Smooth muscle cell of the brain vasculature (primary cell): ENCODE data around the gene SMARCA4.

Experiments
- DNase-seq: peaks from one replicate; pipeline ENCODE4 v3.0.0-alpha.2; 2012; ENCODE audit warnings: low read depth, low spot score

Gene SMARCA4

DNA sequence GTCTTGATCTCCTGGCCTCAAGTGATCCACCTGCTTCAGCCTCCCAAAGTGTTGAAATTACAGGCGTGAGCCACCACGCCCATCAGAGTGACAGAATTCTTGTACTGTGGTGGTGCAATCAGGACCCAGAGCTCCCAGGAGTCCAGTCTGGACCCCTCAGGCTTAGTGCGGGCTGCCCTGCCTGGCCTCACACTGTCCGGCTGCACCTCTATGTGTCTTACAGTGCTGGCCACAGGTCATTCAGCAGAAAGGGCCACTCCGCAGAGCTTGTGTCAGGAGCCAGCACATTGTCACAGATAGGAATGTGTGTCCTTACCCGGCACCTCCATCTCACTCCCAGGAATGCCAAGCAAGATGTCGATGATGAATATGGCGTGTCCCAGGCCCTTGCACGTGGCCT, 49.2 kb downstream of the SMARCA4 start:
- no peak for DNase-seq

DNA sequence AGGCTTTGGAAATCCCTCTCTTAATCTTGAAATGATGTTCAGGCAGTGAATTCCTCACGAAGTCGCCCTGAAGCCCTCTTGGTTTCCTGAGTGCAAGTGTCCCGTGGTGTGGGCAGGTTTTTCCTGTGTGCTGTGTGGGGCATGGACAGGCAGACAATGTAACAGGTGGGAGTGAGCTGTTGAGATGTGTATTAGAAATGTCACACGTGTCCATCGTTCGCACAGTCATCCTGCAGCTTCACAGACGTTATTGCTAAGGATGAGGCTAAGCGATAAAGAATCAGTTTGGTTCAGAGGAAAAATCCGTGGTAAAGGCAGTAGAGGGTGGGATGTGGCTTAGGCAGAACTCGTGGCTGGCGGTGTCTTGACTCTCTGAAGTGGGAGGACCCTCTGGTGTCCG, 51.7 kb downstream of the SMARCA4 start:
- no peak for DNase-seq

DNA sequence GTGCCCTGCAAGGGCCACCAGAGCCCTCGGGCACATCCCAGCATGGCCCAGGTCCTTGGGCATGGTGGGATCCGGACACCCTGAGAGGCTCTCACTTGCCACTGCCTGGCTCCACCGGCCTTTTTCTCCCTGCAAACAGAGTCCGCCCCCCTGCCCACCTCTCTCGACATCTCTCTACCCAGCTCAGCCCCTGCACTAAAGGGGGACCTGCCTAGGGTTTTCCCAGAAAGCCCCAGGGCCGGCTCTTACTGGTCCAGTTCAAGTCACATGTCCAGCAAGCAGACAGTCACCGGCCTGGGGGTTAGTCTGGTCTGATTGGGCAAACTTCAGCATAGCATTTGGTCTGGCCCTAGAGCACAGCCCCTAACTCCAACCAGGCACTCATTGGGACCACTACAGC, 52.9 kb downstream of the SMARCA4 start:
- DNase-seq = no peak

DNA sequence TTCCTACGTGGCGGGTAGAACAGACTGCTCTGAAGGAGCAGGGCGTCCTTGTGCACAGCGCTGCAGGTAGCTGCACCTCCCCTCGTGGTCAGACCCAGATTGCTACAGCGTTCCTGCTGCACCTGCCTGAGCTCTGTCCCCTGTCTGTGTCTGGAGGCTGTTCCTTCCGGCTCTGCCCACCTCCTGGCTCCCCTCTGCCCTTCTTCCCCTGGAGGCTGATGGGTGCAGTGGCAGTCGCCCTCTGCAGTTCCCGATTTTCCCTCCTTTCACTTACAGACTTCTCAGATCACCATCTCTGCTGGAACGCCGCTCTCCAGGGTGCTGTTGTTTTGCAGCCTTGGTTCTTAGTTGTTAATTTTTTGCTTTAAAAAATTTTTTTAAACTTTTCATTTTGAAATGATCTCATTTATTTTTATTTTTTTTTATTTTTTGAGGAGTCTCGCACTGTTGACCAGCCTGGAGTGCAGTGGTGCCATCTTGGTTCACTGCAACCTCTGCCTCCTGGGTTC, 53.6 kb downstream of the SMARCA4 start:
- DNase-seq = no peak

DNA sequence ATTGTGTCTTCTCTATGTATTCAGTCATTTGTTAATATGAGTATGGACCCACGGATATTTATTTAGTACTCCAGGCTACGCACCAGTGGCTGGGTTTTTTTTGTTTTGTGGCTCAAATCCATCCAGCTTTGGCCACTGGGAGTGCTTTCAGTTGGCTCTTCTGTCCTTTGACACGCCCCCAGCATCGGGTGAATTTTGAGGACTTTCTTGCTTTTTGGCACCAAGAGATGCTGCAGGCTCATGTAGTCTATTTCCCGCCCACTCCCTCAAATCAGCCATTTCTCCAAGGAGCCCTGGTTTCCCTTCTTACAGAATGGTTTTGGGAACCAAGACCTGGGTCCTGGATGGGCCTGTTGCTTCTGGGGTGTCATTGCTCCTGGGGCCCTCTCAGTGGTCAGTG, 55.8 kb downstream of the SMARCA4 start:
- DNase-seq = no peak

DNA sequence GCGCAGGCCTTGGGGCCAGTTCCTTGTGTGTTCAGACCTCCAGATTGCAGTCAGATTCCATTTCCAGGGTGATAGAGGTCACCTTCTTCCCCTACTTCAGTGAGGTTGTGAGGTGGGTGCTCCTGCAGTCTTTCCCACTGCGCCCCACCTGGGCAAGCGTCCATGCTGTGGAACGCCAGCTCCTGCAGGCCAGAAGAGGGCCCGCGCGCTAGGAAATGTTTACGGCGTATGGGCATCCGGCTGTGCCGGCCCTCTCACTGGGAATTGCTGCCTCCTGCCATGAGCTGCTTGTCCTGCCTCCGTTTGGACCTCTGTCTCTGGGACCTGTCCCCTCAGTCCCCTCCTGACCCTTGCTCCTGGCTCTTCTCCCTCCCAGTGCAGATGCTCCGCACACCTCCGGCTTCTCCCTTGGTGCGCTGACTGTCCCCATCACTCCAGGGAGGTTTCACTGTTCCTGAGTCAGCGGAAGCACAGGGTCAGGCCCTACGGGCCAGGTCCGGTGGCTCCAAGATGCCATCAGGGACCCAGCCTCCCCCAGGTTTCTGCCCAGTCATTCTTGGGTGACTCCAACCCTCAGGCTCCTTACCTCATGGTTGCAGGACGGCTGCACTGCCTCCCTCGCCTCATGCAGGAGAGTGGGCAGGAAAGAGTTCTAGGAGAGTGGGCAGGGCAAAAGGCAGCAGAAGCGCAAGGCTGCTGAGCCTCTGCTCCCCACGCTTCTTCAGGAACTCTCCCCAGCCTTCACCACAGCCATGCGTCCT, 56.6 kb downstream of the SMARCA4 start:
- DNase-seq = no peak

DNA sequence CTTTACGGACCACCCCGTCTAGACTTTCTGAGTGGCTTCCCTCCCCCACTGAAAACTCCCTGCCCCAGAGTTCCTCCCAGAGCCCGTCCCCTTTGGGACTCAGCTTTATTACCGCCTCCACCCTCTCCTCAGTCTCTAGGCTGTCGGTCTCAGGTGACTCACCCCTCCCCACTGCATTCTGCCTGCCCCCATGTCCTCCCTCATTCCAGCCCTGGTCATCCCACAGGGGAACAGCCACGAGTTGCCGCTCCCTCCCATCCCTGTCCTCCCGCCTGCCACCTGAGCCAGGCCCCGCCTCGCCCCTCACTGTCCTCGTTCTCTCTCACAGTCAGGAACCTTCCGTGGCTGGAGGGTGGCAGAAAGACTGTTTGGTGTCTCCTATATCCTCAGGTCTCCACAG, 57.3 kb downstream of the SMARCA4 start:
- no peak for DNase-seq

DNA sequence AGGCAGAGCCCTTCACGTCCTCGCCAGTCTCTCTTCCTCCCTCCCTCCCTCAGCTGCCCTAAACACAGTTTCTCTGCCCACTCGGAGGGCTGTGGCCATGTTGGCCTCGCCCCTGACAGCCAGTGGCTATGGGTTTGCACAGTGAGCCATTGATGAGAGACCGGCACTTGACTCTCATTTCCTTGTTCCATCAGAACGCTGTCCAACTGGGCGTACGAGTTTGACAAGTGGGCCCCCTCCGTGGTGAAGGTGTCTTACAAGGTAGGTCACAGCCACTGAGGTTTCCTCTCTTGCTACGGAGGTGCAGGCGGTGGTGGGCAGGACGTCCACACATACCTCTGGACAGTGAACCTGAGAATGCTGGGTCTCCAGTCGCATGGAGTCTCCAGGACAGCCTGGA, 57.9 kb downstream of the SMARCA4 start:
- no peak for DNase-seq

DNA sequence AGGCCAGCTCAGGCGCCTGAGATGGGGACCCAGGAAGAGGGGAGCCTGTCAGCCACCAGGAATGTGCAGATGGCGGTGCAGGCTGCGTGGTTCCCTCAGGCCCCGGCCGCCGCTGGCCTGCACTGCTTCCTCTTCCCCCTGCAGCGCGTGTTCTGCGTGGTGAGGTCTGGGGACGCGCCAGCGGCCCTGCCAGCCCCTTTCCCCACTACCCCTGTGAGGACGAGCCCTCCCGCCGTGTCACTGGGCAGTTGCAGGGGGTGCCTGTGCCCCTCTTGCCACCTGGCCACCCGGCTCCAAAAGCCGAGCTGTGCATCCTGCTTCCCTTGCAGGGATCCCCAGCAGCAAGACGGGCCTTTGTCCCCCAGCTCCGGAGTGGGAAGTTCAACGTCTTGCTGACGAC, 58.4 kb downstream of the SMARCA4 start:
- DNase-seq = no peak

DNA sequence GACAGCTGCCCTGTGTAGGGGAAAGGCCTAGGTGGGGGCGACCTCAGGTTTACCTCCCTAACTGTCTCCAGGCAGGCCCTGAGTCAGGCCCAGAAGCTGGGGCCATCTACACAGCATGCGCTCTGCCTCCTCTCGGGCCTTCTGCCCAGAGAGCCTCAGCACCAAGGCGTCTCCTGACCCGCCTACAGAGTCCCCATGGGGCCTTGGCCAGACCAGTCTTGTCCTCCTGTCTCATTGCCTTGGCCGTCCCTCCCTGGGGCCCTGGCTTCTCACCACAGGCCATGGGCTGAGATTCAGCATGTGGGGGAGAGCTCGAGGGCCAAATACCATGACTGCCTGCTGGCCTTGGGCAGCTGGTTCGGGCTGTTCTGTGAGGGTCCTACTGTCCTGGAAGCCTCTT, 59.0 kb downstream of the SMARCA4 start:
- no peak for DNase-seq

DNA sequence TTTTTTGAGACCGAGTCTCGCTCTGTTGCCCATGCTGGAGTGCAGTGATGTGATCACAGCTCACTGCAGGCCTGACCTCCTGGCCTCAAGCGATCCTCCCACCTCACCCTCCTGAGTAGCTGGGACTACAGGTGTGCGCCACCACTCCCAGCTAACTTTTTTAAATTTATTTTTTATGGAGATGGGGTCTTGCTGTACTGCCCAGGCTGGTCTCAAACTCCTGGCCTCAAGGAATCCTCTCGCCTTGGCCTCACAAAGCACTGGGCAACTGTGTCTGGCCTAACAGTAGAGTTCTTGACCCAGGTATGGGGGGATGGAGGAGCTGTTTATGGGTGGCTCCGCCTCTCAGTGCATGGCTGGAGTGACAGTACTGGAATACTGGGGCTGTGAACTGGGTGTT, 59.6 kb downstream of the SMARCA4 start:
- no peak for DNase-seq

DNA sequence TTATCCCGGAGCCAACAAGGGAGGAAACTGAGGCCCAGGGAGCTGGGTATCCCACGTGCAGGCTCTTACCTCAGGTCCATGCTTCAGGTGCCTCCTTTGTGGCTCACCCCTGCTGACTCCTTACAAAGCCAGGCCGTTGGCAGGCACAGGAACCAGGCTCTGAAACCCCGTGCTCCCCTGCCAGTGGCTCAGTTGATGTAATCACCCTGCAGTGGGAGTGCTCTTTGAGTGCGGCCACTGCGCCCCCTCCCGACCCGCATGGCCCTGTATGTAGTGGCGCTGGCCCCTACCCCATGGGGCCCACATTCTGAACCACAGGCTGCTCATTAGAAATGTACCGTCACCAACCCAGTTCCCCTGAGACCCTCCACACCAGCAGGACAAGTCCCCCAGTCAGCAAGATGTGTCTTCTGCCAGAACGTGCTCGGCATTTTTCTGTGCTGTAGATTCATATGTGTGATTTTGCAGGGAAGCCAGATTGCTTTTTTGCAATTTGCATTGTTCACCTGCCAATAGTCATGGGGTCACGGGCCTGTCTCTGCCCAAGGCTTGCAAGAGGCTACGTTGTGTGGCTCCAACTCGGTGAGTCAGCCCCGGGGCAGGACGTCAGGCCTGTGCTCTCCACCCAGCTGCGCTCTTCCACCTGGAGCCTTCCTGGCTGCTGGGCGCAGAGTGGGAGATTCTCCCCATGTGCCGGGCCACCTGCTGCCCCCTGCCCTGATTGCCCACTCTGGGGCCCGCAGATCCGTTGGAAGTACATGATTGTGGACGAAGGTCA, 60.3 kb downstream of the SMARCA4 start:
- DNase-seq = no peak

DNA sequence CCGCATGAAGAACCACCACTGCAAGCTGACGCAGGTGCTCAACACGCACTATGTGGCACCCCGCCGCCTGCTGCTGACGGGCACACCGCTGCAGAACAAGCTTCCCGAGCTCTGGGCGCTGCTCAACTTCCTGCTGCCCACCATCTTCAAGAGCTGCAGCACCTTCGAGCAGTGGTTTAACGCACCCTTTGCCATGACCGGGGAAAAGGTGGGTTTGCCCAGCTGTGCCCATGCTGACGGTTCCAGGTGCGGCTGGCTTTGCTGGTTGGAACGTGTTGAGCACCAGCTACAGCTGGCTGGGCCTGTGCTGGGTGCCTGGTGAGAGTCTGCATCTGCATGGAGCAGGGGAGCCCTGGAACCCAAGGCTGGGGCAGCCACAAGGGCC, 60.9 kb downstream of the SMARCA4 start:
- DNase-seq = no peak

DNA sequence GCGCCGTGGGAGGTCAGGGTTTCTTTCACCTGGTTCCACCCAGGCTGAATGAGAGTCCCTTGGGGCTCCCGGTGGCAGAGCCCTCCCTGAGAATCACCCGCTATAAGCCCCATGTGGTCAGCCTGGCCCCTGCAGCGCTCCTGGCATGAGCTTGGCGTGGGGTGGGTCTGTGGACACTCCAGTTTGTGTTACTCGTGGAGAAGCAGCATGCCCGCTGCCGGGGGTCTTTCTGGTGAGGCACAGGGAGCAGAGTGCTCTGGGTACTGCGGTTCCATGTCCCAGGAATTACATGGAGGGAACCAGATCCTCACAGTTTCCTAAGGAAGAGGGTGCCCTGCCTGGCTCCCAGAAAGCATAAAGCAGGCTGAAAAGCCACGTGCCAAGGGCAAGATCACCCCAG, 62.2 kb downstream of the SMARCA4 start:
- no peak for DNase-seq

DNA sequence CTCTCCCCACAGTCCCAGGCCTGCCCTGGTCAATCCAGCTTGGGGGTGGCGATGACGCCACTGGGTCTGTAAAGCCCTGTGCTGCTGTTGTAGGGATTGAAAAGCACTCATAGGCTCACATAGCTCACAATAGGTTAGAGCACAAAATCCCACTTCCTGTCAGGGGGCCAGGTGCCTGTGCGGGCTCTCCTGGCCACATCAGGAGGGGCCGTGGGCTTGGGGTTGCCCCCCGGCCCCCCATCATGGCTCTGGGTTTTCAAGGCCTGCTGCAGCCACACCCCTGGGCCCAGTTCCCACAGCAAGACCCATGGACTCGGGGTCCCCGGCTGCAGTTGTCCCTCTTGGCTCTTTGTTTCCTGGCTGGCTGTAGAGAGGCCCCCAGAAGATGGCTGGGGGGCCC, 62.9 kb downstream of the SMARCA4 start:
- DNase-seq = no peak

DNA sequence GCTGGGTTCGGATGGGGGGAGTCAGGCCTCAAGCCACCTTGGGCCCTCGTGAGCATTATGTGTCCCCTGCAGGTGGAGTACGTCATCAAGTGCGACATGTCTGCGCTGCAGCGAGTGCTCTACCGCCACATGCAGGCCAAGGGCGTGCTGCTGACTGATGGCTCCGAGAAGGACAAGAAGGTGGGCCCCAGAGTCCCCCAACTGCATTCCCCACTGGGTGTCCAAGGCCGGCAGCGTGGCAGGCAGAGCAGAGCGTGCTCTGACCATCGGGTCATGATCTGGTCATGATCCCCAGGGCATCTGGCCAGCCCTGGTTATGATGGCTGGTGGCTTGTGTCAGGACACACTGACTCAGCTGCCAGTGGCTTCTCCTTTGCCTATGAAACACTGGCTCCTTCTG, 63.4 kb downstream of the SMARCA4 start:
- no peak for DNase-seq

DNA sequence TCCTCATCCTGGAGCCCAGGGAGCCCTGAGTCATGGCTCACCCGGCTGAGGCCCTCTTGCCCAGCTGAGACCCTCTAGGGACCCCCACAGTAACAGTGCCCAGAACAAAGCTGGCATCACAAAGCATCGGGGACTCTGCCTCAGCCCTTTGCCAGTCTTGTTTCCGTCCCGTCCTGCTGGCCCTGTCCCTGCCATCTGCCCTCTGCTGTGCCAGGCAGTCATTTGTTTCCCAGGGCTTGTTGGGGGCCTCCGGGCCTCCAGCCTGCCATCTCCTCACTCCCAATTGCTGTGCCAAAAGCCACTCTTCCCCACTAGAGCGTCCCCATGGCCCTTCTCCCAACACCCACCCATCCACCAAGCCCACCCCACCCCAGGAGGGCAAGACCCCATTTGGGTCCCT, 64.2 kb downstream of the SMARCA4 start:
- no peak for DNase-seq

DNA sequence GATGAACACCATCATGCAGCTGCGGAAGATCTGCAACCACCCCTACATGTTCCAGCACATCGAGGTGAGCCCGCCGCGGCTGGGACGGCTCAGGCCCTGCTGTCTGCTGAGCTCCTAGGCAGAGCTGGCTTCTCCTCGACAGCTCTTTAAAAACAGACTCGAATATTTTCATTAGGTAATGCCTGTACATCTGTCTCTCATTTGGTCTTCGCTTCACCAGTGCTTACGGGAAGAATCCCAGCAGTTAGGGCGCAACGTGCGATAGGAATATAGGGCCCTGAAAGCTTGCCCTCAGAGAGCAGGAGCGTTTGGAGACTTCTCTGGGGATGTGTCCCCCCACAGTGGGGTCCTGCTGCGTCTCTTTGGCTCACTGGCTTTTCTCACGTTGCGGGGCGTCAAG, 64.6 kb downstream of the SMARCA4 start:
- peak; percentile 15 for DNase-seq

DNA sequence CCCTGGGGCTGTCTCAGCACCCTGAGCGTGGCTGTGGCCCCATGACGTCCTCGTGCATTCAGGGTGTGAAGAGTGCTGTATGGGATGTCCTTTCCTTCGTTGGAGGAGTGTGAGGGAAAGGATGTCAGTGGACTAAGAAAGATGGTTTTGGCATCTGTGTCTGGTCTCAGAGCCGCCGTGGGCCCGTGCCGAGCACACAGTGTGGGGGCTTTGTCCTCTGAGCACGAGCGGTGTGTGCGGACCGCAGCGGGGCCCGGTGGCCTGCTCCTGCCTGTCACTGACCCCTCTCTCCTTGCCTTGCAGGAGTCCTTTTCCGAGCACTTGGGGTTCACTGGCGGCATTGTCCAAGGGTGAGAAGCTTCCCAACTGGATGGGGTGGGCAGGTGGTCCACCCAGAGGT, 65.2 kb downstream of the SMARCA4 start:
- no peak for DNase-seq

DNA sequence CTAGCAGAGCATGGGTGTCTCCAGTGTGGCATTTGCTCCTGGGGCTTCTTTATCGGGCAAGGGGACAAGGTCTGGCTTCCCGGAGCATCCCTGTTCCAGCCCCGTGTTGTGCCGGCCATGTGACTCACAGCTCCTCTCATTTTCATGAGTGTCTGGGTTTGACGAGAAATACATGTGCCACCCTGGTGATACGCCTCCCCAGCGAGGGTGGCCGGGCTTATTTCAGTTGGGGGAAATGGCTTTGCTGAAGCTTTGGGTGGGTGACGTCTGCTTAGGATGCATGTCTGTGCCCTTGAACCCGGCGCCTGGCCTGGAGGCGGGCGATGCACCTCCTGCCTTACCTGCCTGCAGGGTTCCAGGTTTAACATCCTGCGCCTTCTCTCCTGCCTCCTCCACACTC, 66.6 kb downstream of the SMARCA4 start:
- no peak for DNase-seq

DNA sequence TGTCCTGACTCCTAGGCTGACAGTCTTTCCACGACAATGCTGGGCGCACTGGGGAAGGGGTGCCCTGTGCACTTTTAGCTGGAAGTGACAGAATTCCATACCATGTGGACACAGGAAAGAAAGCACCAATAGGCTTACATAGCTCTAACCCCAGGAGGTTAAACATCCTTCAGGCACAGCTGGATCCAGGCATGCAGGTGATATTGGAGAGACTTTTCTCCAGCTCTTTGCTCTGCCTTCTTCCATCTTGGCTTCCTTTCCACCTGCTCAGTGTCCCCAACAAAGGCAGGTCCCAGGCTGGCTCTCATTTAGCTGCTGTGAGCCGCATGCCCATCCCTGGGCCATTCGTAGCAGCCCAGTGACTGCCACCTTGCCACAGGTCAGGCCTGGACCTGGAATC, 67.3 kb downstream of the SMARCA4 start:
- no peak for DNase-seq

DNA sequence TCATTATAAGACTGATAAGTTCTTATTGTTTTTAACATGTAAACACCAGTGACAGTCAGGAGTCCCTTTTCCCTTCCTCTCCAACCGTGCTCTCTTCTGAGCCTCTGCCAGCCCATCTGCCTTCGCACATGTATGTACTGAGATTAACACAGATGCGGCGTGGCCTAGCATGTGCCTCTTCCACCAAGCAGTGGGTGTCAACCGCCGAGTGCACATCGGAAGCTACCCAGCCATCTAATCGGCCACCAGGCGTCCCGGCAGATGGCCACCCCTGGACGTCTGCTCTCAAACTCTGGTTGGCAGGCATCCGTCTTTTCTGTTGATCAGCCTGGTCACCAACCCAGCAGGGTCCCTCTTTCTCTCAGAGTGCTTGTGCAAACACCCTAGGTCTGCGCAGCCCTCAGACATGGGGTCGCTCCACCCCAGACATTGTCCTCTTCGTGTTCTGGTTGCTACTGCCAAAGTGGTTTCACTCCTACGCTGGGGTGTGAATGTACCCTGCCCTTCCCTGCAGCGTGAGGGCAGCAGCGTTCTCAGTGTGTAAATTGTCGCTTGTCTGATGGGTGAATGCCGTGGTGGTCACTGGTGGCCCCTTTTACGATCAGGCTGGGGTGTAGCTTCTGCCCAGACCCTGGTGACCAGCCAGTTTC, 70.7 kb downstream of the SMARCA4 start:
- DNase-seq = no peak

DNA sequence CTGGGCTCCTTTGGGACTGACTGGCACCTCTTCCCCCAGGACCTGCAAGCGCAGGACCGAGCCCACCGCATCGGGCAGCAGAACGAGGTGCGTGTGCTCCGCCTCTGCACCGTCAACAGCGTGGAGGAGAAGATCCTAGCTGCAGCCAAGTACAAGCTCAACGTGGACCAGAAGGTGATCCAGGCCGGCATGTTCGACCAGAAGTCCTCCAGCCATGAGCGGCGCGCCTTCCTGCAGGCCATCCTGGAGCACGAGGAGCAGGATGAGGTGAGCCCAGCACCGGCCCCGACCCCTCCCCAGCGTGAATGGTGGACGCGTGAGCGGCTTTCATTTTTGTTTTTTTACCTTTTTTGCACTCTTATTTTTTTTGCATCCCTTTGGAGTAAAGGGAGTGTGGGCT, 72.4 kb downstream of the SMARCA4 start:
- no peak for DNase-seq
